HG02759 (cell line): ENCODE results near the gene TERB1.
"Not testable (repeated sequence)": the region's sequence is repeated elsewhere in the genome, so short reads cannot be mapped to it uniquely, and the experiment has no call there.

Experiments
- ATAC-seq: cut with Tn5 transposase; IDR thresholded peaks from one replicate; pipeline ENCODE4 v1.9.1; 2021; ENCODE audit warnings: mild to moderate bottlenecking, moderate library complexity; ENCODE audit not compliant: unreplicated experiment

TERB1 gene

DNA sequence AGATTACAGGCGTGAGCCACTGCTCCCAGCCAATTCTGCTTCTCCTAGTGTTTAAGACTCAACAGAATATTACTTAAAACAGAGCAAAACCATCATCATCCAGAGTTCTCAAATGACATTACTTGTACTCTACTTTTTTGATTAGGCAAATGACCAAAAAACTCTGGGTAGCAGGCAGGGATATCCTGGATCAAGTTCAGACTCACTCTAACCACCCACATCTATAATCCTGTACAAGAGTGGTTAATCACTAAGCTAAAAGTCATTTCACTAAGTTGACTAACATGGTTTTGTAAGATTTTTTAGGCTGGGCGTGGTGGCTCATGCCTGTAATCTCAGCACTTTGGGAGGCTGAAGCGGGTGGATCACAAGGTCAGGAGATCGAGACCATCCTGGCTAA is 22.6 kb upstream of the TERB1 start:
- no peak for ATAC-seq

DNA sequence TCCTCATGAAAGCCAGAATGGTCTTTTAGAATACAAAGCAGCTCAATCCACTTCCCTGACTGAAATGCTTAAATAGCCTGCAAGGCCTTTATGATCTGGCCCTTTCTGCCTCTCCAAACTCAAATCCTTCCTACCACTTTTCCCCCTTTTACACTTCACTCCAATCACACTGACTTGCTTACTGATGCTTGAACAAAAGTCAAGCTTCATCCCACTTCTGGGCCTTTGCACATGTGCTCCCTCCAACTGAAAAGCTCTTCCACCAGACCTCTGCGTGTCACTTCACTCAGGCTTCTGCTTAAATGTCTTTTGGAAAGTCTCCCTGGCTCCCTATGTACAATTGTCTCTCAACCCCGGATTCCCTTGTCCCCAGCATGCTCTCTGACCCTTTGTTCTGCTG is 13.3 kb upstream of the TERB1 start:
- ATAC-seq, result no peak

DNA sequence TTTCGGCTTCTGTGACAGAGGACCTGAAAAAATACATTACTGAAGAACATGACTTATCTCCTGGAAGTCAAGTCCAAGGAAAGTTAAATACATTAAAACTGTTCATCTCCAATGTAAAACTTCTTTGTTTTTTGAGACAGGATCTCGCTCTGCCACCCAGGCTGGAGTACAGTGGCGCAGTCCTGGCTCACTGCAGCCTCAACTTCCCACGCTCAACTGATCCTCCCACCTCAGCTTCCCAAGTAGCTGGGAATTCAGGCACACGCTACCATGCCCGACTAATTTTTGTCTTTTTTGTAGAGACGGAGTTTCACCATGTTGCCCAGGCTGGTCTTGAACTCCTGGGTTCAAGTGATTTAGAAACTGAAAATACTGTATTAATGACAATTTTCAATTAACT is 9.7 kb upstream of the TERB1 start:
- no peak for ATAC-seq

DNA sequence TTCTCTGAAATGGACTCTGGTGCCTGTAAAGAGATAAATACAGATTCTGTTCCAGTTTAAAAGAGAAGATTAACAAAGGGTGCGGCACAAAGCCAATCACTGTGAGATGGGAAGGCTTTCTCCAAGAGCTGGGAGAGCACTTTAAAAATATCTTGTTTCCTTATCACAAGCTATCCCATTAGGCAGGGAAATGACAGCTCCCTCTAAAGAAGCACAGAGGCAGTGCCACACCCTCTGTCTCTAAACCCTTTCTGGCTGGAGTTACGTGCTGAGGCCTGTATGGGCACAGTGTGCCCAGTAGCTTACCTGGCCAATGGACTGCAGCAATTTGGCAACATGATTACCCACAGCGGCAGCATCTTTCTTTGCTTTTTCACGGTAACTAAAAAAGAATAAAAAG is 9.0 kb upstream of the TERB1 start:
- ATAC-seq, result no peak

DNA sequence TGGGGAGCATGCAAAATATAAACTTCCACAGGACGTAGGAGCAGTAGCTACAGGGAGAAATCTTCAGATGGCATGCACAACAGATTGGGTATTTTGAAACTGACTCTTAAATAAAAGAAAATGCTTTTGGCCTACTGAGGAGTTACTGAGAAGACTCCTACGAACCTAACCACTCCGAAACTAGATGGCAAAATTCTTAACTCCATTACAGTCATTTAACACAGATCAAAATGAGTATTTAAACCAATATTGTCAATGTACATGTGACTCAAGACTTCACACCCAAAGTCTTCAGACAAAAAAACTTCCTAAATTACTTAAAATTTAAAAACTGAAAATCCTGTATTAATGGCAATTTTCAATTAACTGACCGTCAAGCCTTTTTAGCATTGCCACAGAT is 8.4 kb upstream of the TERB1 start:
- ATAC-seq, result no peak

DNA sequence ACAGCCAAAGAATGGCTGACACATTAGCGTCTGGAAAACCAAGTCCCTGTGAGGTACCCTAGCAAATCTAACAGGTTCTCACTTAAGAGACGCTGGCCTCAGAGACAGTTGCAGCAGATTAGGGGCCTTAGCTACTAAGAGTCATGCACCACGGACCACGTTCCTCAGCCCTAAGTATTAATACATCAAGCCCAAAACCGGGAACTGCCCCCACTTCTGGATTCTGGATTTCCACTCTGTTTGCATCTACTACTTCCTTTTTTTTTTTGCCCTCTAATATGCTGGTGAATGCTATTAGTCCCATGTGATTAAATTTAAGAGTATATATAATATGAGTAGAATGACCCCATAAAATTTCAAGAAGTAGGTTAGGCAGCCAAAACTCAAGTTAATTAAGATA is 775 bp upstream of the TERB1 start:
- ATAC-seq, result no peak

DNA sequence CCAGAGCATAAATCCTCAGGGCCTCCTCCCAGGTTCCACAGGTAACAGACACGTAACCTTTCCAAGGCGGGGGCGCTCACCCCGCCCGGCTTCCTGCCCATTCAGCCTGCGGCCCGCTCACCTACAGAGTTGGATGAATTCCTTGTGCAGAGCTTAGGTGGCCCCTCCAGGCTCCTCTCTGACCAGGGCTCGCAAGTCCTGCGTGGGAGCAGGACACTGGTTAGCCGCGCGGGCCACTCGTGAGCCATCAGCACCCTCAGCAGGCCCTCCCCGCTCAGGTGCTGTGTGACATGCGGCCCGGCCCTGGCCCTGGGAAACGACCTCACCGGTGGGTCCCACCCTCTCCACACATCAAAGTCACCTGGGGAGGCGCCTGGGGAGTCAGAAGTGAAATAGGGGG is 528 bp downstream of the TERB1 start:
- ATAC-seq, result no peak

DNA sequence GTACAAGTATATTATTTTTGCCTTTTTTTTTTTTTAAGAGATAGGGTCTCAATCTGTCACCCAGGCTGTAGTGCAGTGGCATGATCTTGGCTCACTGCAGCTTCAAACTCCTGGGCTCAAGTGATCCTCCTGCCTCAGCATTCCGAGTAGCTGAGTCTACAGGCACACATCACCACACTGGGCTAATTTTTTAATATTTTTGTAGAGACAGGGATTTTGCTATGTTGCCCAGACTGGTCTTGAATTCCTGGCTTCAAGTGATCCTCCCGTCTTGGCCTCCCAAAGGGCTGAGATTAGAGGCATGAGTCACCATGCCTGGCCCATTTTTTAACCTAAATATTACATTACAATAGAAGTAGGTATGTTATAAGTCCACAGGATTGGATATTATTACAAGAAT is 3.2 kb downstream of the TERB1 start:
- ATAC-seq, result no peak

DNA sequence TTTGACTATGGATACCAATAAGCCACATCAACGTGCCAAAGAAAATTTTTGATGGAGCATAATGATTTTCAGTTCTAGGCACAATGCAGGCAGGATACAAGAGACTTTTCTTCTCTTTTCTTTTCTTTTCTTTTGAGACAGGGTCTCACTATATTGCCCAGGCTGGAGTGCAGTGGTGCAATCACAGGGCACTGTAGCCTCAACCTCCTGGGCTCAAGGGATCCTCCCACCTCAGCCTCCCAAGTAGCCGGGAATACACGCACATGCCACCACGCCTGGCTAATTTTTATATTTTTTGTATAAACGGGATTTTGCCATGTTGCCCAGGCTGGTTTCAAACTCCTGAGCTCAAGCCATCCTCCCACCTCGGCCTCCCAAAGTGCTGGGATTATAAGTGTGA is 7.4 kb downstream of the TERB1 start:
- ATAC-seq, result not testable (repeated sequence)

DNA sequence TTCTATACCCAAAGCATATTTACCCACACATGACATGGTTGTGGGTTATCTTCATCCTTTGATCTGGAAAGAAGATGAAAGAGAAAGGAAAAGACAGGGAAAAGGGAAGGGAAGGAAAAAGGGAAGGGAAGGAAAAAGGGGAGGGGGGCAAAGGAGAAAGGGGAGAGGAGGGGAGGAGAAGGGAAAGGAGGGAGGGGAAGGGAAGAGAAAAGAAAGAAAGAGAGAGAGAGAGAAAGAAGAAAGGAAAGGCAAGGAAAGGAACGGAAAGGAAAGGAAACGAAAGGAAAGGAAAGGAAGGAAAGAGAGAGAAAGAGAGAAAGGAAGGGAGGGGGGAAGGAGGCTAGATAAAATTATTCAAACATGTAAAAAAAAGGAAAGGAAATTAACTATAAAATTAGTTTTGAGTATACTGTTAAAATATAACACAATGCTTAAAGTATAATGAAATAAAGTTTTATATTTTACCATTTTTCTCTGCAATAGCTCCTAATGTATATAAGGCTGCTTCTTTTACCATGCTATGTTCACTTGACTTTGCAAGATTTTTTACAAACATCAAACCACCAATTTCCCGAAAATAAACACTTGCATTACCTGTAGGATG is 11.2 kb downstream of the TERB1 start:
- no peak for ATAC-seq

DNA sequence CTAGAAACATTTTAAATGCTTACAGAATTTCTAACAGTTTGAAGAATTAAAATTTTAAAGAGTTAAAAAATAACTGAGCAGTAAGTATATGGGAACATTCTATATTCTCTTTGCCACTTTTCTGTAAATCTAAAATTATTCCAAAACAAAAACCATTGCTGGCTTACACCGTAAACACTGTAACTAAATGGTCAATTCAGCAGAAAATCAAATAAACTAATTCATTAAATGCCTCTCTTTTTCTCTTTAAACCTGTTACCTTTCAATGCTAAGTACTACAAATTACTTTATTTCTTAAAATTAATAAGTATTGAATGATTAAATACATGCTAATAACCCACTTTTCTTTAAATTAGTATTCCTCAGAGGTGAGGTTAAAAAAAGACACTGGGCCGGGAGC is 14.0 kb downstream of the TERB1 start:
- no peak for ATAC-seq

DNA sequence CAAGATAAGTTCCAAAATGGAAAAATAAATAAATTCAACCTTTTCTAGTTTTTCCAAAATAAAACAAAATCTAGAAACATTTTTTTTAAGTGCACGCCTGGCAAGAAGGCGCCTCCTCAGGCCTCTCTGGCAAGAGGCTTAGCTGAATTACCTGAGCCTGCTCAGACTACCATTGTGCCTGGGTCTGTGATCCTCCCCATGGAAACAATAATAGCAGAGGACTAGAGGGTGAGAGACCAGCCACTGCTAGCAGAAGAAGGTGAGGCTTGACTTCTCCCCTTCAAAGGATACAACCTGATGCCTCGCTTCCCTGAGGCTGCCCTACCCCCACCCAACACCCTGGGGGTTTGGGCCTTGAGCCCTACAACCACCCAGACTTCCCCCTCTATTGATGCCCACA is 14.8 kb downstream of the TERB1 start:
- ATAC-seq, result no peak

DNA sequence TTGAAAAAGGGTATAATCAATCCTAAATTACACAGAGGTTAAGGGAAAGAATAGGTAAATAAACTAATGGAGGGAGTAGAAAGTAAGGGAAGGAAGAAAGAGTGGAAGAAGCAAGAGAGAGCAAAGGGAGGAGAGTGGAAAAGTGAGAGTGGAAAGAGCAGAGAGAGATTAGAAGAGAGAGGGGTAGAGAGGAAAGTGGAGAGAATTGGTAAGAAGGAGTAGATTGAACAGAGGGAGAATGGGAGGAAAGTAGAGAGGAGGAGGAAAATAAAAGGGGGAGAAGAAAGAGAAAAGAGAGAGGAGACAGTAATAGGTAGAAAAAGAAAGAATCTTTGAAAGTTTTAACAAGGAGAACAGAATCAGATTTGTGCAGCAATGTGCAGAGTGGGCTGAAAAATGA is 24.9 kb downstream of the TERB1 start:
- no peak for ATAC-seq

DNA sequence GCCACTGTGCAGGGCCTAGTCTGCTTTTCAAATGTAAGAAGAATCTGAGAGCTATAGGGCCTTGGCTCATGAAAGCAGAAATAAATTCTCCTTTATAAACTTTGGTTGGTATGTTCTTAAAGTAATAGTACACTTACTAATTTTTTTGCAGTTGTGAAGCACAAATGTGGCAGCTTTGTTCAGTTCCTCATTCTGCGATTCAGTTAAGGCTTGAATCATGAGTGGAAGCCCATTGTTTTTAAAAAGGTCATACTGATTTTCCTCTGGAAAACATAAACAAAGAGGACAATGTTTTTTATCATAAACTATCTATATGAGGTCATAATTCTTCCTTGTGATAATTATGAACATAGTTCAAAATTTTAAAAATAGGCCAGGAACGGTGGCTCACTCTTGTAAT is 26.4 kb downstream of the TERB1 start:
- ATAC-seq, result no peak

DNA sequence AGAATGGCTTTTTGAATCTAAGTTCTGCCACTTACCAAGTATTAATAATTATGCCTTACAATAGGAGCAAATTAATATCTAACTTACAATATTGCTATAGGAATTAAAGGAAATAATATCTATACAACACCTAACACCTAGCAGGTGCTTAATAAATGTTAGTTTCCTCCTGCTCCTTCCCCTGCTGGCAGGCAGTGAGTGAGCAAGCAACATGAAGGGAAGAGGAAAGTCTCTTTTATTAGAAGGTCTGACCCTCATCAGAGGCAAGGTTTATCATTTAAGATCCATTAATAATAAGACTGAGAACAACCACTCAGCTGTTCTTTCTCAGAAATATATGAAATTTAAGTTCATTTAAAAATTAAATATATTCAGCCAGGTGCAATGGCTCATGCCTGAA is 43.3 kb downstream of the TERB1 start:
- ATAC-seq, result no peak

DNA sequence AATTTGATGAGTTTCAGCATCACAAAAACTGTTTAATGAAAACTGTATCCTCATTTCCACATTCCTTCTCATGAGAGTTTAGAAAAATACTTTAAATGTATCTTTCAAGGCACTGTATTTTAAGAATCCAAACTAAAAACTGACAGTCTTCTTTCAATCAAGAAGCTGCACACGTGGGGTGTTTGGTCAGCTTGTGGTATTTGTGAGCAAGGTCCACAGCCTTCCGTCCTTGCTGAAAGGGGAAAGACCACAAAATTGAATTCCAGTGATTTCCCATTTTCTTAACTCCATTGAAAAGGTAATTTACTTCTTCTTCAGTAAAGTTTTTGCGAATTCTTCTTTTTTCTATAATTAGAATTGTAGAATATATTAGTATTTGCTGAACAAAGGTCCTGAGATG is 46.6 kb downstream of the TERB1 start:
- ATAC-seq, result no peak

DNA sequence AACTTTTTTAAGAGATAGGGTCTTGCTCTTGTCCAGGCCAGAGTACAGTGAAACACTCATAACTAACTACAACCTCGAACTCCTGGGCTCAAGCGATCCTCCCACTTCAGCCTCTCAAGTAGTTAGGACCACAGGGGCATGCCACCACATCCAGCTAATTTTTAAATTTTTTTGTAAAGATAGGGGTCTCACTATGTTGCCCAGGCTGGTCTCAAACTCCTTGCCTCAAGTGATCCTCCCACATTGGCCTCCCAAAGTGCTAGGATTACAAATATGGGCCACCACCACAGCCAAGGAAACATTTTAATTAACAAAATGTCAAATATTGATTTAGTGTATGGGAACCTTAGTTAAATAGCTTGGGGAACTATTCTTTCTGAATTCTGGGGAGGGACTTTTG is 47.2 kb downstream of the TERB1 start:
- no peak for ATAC-seq

DNA sequence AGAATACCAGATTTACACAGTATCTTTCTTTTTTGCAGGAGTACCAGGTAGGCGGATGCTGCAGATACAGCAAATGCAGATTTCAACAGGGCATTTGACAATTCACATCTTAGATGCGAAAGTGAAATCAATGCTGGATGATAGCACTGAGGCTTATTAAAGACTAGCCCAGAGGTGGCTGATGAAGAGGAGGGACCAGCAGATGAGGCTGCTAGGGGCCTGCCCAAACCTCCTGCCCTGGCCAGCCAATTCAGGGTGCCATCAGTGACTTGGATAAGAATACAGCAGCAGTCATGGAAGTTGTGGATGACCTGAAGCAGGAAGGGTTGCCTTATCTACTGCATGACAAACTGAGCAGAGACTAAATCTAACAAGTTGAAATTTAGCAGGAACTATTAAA is 48.4 kb downstream of the TERB1 start:
- ATAC-seq, result no peak

DNA sequence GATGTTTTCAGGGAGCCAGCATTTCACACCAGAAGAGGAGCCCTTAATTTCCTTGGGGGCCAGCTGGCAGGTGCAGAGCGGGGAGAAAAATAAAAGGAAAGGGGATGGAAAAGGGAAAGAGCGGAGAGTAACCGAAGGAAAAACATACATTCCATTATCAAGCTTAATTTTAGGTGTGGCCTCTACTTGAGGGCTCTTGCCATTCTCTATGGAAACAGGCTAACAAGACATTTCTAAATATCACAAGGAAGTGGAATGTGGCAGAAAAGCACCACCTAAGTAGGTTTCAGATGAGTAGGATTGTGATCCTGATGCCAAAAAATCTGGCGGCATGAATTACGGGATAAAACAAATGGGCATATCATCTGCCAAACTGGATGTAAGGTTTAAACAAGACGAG is 49.0 kb downstream of the TERB1 start:
- ATAC-seq, result no peak

DNA sequence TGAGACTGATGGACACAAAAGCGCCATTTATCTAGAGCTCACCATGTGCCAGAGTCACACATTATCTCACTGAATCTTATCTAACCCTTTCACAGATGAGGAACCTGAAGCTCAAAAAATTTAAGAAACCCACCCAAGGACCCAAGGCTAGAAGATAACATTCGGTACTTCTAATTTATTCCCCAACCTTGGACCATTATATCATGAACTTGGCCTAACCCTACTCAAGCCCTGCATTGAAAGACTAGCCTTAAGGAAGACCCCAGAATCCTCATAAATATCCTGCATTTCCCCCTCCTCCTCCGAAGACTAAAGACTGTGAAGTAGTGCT is 49.4 kb downstream of the TERB1 start:
- ATAC-seq, result no peak

DNA sequence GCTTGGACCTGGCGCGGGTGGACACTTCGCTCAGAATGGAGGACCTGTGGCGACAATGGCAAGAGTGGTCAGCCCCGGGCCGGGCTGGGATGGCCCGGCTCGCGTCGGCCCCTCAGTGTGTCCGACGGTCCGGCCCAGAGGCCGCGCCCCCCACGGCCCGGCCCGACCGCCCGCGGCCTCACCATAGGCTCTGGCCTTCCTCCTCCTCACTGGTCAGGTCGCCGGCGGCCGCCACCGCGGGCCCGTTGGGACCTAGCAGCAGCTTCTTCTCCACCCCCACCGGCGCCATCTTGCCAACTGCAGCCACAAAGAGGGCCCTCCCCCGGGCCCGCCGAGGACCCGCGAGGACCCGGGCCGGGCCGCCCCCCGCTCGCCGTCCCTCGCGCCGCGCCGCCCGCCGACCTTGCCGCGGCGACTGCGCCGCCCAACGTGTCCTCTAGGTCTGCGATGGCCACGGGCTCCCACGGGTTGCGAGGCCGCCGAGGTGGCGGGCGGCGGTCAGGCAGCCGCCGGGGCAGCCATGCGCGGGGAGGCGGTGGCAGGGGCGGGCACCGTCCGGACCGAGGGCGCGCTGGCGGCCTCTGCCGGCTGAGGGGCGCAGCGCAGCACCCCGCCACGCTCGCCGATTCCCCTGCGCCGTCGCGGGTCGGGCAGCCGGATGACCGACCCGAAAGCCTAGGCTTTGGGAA is 49.9 kb downstream of the TERB1 start, which contains the start of gene DYNC1LI2:
Gene DYNC1LI2 (minus strand): TSS at position 307 of the 689 bp plus-strand sequence. CDS start 18 bp downstream, at position 289.
- peak; percentile 92 for ATAC-seq

DNA sequence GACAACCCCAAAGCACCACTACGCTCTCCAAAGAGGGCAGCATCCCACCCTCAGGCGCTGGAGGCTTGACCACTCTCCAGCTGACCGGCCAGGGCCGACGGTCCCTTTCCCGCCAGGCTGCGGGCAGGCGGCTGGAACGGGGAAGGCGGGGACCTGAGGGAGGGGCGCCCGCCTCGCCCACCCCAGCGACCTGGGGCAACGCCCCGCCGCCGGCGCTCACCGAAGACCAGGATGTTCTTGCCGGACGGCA is 50.4 kb downstream of the TERB1 start:
- peak; percentile 28 for ATAC-seq

DNA sequence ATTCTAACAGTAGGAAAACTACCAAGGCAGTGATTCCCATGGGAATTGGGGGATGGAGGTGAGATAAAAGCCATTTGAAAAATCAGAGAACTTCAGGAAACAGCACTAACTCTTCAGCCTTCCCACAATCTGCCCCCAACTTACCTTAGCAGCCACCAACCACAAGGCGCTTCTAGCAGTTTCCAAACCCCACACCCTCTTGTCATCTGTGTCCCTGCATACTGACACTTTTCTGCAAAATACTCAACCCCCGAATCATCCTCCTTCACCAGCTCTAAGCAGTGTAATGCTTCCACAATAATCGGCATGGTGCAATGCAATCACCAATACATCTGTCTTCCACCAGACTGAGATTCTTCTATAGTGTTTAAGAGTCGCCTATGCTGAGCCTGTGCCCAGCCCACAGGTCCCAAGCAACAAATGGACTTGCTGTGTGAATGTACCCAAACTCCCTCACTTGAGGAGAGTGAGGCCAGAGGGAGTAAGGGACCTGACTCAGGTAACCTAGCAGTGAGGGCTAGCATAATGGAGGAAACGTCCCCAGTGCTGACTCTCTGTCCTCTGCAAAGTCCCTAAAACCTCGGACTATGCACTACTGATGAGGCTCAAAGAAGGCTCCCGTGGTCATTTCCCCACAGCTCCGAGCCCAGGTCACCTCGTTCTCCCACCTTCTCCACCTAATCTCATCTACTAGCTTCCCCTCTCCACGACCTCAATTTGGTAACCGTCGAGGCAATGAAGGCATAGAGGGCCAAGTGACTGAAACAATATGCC is 50.9 kb downstream of the TERB1 start:
- ATAC-seq, result no peak
